Rectal smooth muscle tissue (tissue), 1 donor: ENCODE data around the gene PINLYP.
"Not testable (repeated sequence)": the region's sequence is repeated elsewhere in the genome, so short reads cannot be mapped to it uniquely, and the experiment has no call there.

Experiments used
- H3K27ac ChIP-seq: one replicate; pipeline ENCODE4 v1.7.0; 2013; ENCODE audit warnings: low read depth, low read length, inconsistent platforms
- H3K27me3 ChIP-seq: one replicate; pipeline ENCODE4 v1.7.0; 2013; ENCODE audit warnings: low read length; ENCODE audit not compliant: control insufficient read depth, insufficient read depth
- H3K36me3 ChIP-seq: one replicate; pipeline ENCODE4 v1.7.0; 2013; ENCODE audit warnings: low read length; ENCODE audit not compliant: control insufficient read depth, insufficient read depth
- H3K4me1 ChIP-seq: one replicate; pipeline ENCODE4 v1.7.0; 2013; ENCODE audit warnings: low read length; ENCODE audit not compliant: control insufficient read depth, insufficient read depth
- H3K4me3 ChIP-seq: one replicate; pipeline ENCODE4 v1.7.0; 2013; ENCODE audit warnings: low read length
- H3K9ac ChIP-seq: one replicate; pipeline ENCODE4 v1.7.0; 2013; ENCODE audit warnings: low read length

The PINLYP gene

DNA sequence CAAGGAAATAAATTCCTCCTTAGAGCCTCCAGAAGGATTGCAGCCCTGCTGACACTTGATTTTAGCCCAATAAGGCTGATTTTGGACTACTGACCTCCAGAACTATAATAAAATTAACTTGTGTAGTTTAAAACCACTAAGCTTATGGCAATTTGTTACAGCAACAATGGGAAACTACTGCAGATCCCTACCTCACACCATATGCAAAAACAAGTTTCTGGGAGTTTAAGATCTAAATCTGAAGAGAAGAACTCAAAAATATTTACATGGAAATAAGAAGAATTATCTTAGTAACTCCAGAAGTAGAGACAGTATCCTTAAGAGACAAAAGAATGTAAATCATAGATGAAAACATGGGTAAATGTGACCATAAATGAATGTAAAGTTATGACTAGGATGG lies 36.7 kb upstream of the PINLYP start:
- H3K36me3 ChIP-seq, result peaks cover 20% of the 10 kb centered on the region

DNA sequence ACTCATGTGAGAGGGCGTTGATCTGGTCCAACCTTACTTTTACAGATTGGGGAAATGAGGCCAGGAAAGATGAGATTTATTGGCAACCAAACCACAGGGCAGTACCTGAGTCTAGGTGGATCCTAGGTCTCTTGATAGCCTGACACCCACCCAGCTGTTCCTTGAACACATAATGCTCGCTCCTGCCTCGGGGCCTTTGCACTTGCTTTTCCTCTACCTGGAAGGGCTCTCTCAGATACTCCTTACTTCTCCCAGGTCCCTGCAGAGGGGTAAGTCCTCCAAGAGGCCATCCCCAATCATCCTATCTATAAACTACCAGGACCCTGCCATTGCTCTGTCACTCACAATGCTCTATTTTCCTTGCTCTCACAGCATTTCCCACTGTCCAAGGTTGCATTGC lies 35.2 kb upstream of the PINLYP start:
- Histone ChIP-seq H3K4me3 (no peak overlapping the region), H3K27ac (no peak overlapping the region), H3K9ac (no peak overlapping the region), H3K4me1 (no peaks in the 10 kb centered on the region), H3K36me3 (peaks cover 29% of the 10 kb centered on the region), H3K27me3 (no peaks in the 10 kb centered on the region)

More for the DNA sequence above, 36.7 kb upstream of the PINLYP start:
- no peak overlapping the region for H3K4me3 ChIP-seq
- no peak overlapping the region for H3K27ac ChIP-seq
- peaks cover 4% of the 10 kb centered on the region for H3K4me1 ChIP-seq
- H3K27me3 ChIP-seq, result no peaks in the 10 kb centered on the region
- H3K9ac ChIP-seq, result no peak overlapping the region

GRCh38 chr19:43541920-43542650 lies 33.5 kb upstream of the PINLYP start:
- Histone ChIP-seq H3K4me1 (no peaks in the 10 kb centered on the region), H3K27me3 (no peaks in the 10 kb centered on the region), H3K36me3 (peaks cover 36% of the 10 kb centered on the region), H3K4me3 (no peak overlapping the region), H3K27ac (no peak overlapping the region), H3K9ac (no peak overlapping the region)

DNA sequence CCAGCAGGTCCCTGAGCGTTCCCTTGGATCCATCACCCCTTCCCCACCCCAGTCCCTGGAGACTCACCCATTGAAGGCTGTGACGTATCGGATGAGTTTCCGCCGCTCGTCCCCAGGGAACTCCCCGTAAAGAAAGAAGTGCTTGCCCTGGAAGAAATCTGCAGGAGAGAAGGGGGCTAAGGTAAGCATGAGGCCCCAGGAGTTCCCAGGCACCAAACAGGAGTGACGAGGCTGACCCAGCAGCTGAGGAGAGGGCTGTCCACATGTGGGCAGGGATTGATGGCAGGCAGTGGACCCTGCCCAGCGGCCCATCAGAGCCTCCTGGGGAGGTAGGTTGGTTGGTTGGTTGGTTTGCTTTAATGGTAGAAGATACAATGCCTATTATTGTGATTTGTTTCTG lies 31.5 kb upstream of the PINLYP start:
- H3K27ac ChIP-seq, result no peak overlapping the region
- H3K27me3 ChIP-seq, result no peaks in the 10 kb centered on the region
- H3K9ac ChIP-seq, result no peak overlapping the region
- H3K4me3 ChIP-seq, result no peak overlapping the region
- H3K4me1 ChIP-seq, result no peaks in the 10 kb centered on the region
- H3K36me3 ChIP-seq, result peaks cover 36% of the 10 kb centered on the region

- Histone ChIP-seq H3K36me3 (peaks cover 33% of the 10 kb centered on the region), H3K4me1 (no peaks in the 10 kb centered on the region), H3K9ac (no peak overlapping the region), H3K4me3 (no peak overlapping the region), H3K27ac (no peak overlapping the region), H3K27me3 (no peaks in the 10 kb centered on the region)
These were observed 30.3 kb upstream of the PINLYP start for GRCh38 chr19:43545276-43545675.

DNA sequence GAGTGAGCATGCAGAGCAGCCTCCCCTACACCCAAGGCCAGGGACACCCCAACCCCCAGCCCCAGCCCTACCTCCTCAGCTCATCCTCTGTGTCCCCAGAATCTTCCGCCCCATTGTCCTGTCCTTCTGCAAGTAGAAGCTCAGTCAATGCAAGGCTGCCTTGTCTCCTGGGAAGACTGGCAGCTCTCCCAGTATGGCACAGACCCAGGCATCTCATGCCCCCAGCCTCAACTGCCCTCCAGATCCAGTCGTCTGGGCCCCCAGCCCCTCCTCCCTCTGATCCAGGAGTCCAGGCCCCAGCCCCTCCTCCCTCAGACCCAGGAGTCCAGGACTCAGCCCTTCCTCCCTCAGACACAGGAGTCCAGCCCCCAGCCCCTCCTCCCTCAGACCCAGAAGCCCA lies 29.6 kb upstream of the PINLYP start:
- Histone ChIP-seq H3K36me3 (peaks cover 30% of the 10 kb centered on the region), H3K9ac (no peak overlapping the region), H3K27me3 (no peaks in the 10 kb centered on the region), H3K4me1 (no peaks in the 10 kb centered on the region), H3K4me3 (no peak overlapping the region), H3K27ac (no peak overlapping the region)

DNA sequence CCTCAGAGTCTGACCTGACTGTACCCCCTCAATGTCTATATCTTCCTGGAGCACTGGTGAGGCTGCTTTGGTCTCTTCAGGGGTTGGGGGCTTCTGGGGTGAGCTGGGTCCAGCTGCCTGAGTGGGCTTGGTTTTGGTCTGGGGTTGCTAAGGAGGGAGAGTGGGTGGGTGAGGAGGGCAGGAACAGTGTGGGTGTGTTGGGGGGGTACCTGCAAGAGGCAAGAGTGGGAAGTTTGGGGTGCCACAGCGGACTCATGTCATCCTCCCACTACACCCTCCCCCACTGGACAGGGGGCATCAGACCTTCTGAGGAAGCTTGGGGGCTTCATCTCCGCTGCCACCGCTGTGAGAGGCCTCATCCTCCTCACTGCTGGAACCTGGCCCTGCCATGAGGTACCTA lies 29.0 kb upstream of the PINLYP start:
- no peak overlapping the region for H3K9ac ChIP-seq
- H3K4me1 ChIP-seq, result no peaks in the 10 kb centered on the region
- peaks cover 30% of the 10 kb centered on the region for H3K36me3 ChIP-seq
- H3K27ac ChIP-seq, result no peak overlapping the region
- no peaks in the 10 kb centered on the region for H3K27me3 ChIP-seq
- no peak overlapping the region for H3K4me3 ChIP-seq

DNA sequence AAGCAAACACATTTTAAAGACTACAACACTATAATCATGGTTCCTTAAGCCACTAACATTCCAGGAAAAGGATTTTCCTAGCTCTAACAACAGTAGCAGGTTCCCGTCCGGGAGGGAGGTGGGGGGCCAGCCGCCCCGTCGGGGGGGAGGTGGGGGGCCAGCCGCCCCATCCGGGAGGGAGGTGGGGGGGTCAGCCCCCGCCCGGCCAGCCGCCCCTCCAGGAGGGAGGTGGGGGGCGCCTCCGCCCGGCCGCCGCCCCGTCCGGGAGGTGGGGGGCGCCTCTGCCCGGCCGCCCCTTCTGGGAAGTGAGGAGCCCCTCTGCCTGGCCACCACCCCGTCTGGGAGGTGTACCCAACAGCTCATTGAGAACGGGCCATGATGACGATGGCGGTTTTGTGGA lies 27.7 kb upstream of the PINLYP start:
- H3K27ac ChIP-seq, H3K27me3 ChIP-seq, H3K4me3 ChIP-seq, H3K9ac ChIP-seq, H3K4me1 ChIP-seq: not testable (repeated sequence)
- peaks cover 33% of the 10 kb centered on the region for H3K36me3 ChIP-seq

- no peak overlapping the region for H3K9ac ChIP-seq
- no peaks in the 10 kb centered on the region for H3K4me1 ChIP-seq
- H3K27ac ChIP-seq, result no peak overlapping the region
- no peak overlapping the region for H3K4me3 ChIP-seq
- no peaks in the 10 kb centered on the region for H3K27me3 ChIP-seq
- H3K36me3 ChIP-seq, result peaks cover 28% of the 10 kb centered on the region
These were observed 26.9 kb upstream of the PINLYP start for GRCh38 chr19:43548706-43549105.

- no peaks in the 10 kb centered on the region for H3K27me3 ChIP-seq
These were observed 24.0 kb upstream of the PINLYP start for GRCh38 chr19:43551399-43552197.

GRCh38 chr19:43552198-43552450 lies 23.5 kb upstream of the PINLYP start:
- Histone ChIP-seq H3K9ac (no peak overlapping the region), H3K4me1 (no peaks in the 10 kb centered on the region), H3K27me3 (no peaks in the 10 kb centered on the region), H3K27ac (no peak overlapping the region), H3K36me3 (peaks cover 13% of the 10 kb centered on the region), H3K4me3 (no peak overlapping the region)

More at GRCh38 chr19:43551399-43552197, 24.0 kb upstream of the PINLYP start:
- no peak overlapping the region for H3K9ac ChIP-seq
- no peak overlapping the region for H3K27ac ChIP-seq
- no peaks in the 10 kb centered on the region for H3K4me1 ChIP-seq
- peaks cover 16% of the 10 kb centered on the region for H3K36me3 ChIP-seq
- no peak overlapping the region for H3K4me3 ChIP-seq

DNA sequence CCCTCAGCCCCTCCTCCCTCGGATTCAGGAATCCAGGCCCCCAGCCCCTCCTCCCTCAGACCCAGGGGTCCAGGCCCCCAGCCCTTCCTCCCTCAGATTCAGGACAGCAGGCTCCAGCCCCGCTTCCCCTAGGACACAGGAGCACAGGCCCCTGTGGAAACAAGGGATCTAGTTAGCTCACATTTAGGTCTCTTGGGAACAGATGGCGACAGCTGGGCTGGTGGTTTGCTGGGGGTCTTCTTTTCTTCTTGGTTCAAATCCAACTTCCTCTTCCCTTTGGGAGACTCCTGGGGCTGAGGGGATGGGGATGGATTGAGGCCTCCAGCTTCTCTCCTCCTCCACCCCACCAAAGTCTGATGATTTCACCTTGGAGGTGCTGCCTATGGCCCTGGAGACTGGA lies 23.0 kb upstream of the PINLYP start:
- no peak overlapping the region for H3K9ac ChIP-seq
- no peak overlapping the region for H3K27ac ChIP-seq
- H3K36me3 ChIP-seq, result peaks cover 13% of the 10 kb centered on the region
- H3K4me3 ChIP-seq, result no peak overlapping the region
- no peaks in the 10 kb centered on the region for H3K27me3 ChIP-seq
- no peaks in the 10 kb centered on the region for H3K4me1 ChIP-seq

- Histone ChIP-seq H3K4me1 (no peaks in the 10 kb centered on the region), H3K4me3 (no peak overlapping the region), H3K27ac (no peak overlapping the region), H3K27me3 (no peaks in the 10 kb centered on the region), H3K9ac (no peak overlapping the region), H3K36me3 (peaks cover 16% of the 10 kb centered on the region)
These were observed 21.9 kb upstream of the PINLYP start for GRCh38 chr19:43553656-43554055.
